Measurements from ENCODE around the gene DSP.

DNA sequence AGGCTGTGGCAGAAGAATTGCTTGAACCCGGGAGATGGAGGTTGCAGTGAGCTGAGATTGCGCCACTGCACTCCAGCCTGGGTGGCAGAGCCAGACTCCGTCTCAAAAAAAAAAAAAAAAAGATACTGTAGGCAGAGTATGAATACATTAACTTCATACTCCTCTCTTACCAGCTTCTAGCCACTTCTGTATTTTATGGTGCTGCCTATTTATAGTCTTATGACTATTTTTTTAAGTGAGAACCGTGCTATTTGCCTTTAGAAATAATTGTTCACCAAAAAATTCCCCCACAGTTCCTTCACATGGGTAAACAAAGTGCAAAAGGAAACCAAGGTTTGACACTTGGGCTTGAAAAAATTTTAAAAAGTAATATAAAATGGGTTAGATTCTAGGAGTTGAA lies 47.0 kb downstream of the DSP start:
- TF ChIP-seq, protein P1, sequence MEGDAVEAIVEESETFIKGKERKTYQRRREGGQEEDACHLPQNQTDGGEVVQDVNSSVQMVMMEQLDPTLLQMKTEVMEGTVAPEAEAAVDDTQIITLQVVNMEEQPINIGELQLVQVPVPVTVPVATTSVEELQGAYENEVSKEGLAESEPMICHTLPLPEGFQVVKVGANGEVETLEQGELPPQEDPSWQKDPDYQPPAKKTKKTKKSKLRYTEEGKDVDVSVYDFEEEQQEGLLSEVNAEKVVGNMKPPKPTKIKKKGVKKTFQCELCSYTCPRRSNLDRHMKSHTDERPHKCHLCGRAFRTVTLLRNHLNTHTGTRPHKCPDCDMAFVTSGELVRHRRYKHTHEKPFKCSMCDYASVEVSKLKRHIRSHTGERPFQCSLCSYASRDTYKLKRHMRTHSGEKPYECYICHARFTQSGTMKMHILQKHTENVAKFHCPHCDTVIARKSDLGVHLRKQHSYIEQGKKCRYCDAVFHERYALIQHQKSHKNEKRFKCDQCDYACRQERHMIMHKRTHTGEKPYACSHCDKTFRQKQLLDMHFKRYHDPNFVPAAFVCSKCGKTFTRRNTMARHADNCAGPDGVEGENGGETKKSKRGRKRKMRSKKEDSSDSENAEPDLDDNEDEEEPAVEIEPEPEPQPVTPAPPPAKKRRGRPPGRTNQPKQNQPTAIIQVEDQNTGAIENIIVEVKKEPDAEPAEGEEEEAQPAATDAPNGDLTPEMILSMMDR (IDR thresholded peaks at IDR 0.05) = no peak
- no peak for TF ChIP-seq POLR2A (IDR thresholded peaks at IDR 0.05)
